ENCODE results near the gene SBF2.
A peak's percentile ranks its signal among the peaks of the same experiment; 100 is the strongest.

DNA sequence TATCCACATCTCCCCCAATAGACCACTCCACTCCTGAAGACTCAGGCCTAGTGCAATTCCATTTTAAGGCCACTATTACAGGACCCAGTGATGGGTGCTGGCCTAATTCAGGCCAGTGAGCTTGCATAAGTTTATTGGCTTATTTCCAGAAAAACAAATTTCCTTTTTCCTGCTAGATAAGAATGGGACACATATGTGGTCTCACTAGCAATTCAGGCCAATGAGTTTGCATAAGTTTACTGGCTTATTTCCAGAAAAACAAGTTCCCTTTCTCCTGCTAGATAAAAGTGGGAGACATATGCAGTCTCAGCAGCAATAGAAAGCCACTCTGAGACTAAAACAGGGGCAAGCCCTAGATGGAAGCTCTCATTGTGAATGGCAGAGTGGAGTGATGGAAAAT lies 33.2 kb upstream of the SBF2 start:
- TF ChIP-seq, protein P1, sequence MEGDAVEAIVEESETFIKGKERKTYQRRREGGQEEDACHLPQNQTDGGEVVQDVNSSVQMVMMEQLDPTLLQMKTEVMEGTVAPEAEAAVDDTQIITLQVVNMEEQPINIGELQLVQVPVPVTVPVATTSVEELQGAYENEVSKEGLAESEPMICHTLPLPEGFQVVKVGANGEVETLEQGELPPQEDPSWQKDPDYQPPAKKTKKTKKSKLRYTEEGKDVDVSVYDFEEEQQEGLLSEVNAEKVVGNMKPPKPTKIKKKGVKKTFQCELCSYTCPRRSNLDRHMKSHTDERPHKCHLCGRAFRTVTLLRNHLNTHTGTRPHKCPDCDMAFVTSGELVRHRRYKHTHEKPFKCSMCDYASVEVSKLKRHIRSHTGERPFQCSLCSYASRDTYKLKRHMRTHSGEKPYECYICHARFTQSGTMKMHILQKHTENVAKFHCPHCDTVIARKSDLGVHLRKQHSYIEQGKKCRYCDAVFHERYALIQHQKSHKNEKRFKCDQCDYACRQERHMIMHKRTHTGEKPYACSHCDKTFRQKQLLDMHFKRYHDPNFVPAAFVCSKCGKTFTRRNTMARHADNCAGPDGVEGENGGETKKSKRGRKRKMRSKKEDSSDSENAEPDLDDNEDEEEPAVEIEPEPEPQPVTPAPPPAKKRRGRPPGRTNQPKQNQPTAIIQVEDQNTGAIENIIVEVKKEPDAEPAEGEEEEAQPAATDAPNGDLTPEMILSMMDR (IDR thresholded peaks at IDR 0.05): no peak
- TF ChIP-seq POLR2A (IDR thresholded peaks at IDR 0.05) (no peak), EP300 (IDR thresholded peaks at IDR 0.05) (peak in 1 of 2 donors; percentile 46)

Measured in tibial nerve (tissue), 4 donors.